CD4-positive, alpha-beta T cell treated with Interleukin-21 for 1 hour (primary cell): ENCODE measurements around the gene DOLK.

ENCODE experiments used
- DNase-seq: peaks from one replicate; pipeline ENCODE4 v3.0.0-alpha.2; 2020

DOLK gene

DNA sequence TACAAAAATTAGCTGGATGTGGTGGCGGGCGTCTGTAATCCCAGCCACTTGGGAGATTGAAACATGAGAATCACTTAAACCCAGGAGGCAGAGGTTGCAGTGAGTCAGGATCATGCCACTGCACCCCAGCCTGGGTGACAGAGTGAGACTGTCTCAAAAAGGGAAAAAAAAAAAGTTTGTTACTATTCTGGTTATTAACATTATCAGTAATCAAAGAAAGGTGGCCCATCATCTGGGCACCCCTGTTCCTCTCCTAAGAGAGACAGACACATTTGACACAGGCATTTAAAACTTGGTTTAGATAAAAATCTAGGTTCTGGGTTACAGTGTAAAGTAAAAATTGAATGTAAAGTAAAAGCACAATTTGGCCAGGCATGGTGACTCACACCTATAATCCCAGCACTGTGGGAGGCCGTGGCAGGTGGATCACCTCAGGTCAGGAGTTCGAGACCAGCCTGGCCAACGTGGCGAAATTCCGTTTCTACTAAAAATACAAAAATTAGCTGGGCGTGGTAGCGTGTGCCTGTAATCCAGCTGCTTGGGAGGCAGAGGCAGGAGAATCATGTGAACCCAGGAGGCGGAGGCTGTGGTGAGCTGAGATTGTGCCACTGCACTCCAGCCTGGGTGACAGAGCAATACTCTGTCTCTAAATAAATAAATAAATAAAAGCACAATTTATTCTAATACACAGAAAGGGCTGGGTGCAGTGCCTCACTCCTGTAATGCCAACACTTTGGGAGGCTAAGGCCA lies 43.4 kb downstream of the DOLK start:
- no peak for DNase-seq

DNA sequence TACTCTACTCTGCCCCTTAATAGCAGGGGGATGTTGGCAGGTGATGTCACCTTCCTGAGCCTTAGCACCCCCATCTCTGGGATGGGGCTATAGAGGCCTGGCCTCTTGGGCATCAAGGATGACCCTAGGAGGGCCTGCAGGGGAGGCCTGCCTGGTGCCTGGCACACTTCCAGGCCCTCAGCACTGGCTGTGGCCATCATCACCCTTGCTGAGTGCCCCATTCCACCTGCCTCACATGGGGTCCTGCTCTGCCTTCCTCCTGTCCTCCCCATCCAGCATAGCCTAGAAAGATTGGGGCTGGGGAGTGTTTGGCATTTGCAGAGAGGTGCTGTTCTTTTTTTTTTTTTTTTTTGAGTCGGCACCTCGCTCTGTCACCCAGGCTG lies 44.3 kb downstream of the DOLK start:
- DNase-seq = no peak

DNA sequence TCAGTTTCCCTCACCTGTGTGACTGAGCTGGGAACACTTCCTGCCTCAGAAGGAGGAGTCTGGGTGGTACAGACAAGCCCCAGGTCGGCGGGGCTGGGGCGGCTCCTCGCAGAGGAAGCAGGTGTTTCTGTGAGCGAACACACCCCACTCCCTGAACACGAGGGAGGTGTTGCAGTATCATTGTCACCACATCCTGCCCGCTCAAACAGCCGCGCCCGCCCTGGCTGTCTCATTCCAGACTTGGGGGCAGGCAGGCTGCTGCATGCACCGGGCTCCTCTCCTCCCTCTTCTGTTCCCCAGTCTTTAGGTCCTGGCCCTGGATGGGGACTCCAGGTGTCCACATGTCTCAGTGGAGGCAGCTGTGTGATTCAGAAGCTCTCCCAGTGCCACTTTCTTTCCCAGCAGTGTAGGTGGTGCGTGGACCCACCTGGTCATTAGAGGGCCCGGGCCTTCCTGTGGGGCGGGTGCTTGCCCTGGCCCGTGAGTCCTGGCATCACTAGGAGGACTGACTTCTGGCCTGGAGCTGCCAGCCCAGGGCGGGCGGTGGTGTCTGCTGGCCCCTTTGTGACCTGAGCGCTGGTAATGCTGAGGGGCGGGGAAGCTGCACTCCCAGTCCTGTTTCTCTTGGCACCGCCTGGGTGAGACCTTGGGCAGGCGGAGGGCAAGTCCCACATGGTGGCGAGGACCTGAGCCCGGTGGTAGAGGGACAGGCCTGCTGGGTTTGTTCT lies 44.9 kb downstream of the DOLK start:
- peak; percentile 87 for DNase-seq

DNA sequence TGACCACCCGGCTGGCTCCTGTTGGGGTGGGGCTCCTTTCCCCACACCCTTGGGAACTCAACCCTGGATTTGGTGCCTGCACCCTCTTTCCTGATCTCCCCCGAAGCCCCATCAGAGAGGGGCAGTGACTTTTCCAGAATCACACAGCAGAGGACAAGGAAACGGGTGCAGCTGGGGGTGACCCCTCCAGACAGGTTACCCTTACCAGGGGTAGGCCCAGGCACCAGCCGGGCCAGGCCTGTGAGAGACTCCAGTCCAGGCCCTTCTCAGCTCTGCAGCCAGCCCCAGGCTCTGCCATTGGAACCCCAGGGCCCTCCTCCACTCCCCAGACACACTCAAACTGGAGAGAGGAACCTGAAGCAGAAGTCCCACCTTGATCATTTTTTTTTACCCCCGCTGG lies 45.6 kb downstream of the DOLK start:
- no peak for DNase-seq

DNA sequence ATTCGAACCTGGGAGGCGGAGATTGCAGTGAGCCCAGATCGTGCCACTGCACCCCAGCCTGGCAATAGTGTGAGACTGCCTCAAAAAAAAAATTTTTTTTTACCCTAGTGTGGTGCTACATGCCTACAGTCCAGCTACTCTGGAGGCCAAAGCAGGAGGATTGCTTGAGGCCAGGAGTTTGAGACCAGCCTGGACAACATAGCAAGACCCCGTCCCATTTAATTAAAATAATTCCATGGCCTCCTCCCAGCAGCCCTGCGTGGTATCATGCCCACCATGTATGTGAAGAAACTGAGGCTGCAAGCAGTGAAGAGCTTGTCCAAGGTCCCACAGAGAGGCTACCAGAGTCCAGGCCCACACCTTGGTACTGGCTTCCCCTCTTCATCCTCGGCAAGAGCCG lies 46.0 kb downstream of the DOLK start:
- DNase-seq = no peak

DNA sequence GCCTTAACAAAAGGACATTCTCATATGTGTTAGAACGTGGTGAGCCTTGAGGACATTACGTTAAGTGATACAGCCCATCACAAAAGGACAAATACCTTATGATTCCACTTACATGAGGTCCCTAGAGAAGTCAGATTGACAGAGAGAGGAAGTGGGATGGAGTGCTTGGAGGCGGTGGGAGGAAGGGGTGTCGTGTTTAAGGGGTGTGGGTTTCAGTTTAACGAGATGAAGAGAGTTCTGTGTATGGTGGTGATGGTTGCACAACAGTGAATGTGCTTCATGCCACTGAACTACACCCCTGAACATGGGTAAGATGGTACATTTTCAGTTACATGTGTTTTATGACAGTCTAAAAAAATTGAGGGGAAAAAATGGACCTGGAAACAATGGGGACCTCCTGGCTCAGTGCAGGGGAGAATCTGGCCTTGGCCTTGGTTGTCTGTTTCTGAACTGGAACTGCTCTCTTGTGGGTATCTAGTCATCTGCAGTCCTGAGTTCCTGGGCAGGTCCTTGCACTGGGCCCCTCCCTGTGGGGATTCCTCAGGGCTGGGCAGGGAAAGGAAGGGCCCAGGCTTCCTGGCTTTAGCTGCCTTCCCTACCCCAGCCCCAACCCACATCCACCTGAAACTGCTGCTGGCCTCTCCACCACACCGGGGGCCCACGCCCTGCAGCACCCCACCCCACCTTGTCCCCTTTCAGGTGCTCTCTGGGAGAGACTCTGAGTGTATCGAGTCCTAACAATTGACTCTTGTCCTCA lies 47.7 kb downstream of the DOLK start:
- DNase-seq = peak; percentile 43

DNA sequence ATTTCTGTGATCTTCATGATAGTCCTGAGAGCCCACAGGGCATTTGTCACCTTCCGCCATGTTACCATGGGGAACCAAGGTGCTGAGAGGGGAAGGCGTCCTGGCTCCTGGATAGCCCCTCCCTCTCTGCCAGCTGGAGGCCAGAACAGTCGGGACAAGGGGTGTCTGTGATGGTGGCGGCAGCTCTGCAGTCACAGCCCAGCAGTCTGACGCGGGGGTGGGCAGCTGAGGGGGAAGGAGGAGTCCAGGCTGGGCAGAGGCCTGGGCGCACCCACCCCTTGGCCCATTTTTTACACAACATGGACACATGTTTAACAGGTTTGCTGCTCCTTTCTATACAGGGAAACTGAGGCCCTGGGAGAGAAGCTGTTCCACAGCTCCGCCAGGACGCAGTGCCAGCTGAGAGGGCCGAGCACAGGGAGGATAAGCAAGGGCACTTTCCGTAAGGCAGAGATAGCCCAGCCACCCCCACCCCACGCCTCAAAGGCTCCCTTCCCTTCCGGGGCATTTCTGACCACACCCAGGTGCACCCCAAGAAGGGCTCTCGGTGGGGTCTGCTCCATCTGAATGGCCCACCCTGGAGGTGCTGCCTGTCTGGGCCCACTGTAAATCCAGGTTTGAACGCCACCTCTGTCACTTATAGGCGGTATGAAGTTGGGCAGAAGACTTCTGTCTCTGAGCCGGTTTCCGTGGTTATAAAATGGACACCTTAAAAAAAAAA lies 48.4 kb downstream of the DOLK start:
- DNase-seq = no peak

DNA sequence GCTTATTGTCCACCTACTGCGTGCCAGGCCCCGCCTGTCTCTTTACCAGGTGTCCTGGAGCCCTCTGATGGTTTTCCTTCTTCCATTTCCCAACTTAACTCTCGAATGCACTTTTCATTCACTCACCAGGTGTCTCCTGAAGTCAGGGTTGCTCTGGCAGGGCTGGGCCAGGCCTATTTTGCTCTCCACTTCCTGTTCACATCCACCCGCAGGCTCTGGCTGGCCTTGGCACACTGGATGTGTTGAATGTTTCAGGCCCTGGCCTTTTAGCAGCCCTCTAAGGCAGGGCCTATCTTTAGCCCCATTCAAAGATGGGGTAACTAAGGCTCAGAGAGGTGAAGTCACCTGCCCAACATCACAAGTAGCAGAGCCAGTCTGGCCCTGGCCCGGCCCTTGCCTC lies 49.0 kb downstream of the DOLK start:
- no peak for DNase-seq

DNA sequence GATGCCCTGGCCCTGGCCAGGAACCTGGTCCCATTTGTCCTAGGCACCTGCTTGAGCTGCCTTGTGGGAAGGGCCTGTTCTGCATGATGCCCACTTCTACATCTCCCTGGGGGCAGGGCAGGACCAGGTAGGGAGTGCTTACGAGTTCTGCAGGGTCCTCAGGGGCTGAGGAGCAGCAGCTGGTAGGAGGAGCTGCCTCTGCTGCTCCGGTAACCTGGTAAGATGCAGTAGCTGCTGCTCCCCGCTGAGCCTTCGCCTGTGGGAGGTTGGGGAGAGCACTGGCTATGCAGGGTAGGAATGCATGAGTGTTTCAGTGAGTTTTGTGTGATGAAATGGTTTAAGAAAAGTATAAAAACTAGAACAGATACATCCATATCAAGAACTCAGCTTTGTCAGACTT lies 51.8 kb downstream of the DOLK start:
- DNase-seq = no peak
